Astrocyte (in vitro differentiated cells and primary cell): ENCODE data around the gene FBXO3. TPM values are rescaled to one million over a fixed set of nuclear protein-coding genes. Genes with fewer than 3 reads are reported as not detected.
A peak's percentile ranks its signal among the peaks of the same experiment; 100 is the strongest.

Source experiments
- DNase-seq: peaks from one replicate; pipeline ENCODE4 v3.0.0-alpha.2; 2010; ENCODE audit warnings: low read depth
- FAIRE-seq: peaks from 2 replicates; lab custom pipeline; 2011; peaks lifted over from hg19 to GRCh38; lab: Jason Lieb, UNC
- H2AFZ ChIP-seq: 2 replicates; pipeline ENCODE4 v1.6.0; 2012; ENCODE audit warnings: low read depth, low read length, inconsistent platforms
- H3K27ac ChIP-seq: 2 replicates; pipeline ENCODE4 v1.5.1; 2011; ENCODE audit warnings: low read depth, low read length, inconsistent platforms
- H3K27me3 ChIP-seq: 2 replicates; pipeline ENCODE4 v1.6.0; 2011; ENCODE audit warnings: low read length, inconsistent platforms; ENCODE audit not compliant: insufficient read depth
- H3K36me3 ChIP-seq: 2 replicates; pipeline ENCODE4 v1.5.1; 2011; ENCODE audit warnings: low read length, inconsistent platforms; ENCODE audit not compliant: insufficient read depth
- H3K4me1 ChIP-seq: 2 replicates; pipeline ENCODE4 v1.5.1; 2011; ENCODE audit warnings: low read length, inconsistent platforms; ENCODE audit not compliant: insufficient read depth
- H3K4me2 ChIP-seq: 2 replicates; pipeline ENCODE4 v1.6.0; 2012; ENCODE audit warnings: low read length, inconsistent platforms
- H3K4me3 ChIP-seq: 2 replicates; pipeline ENCODE4 v1.5.1; 2011; ENCODE audit warnings: low read depth, mild to moderate bottlenecking, low read length, inconsistent platforms; ENCODE audit not compliant: insufficient read depth
- H3K79me2 ChIP-seq: 2 replicates; pipeline ENCODE4 v1.6.0; 2012; ENCODE audit warnings: mild to moderate bottlenecking, low read length, inconsistent platforms; ENCODE audit not compliant: insufficient read depth
- H3K9ac ChIP-seq: 2 replicates; pipeline ENCODE4 v1.6.0; 2012; ENCODE audit warnings: mild to moderate bottlenecking, low read length, inconsistent platforms
- H3K9me3 ChIP-seq: 2 replicates; pipeline ENCODE4 v1.5.1; 2012; ENCODE audit warnings: low read depth, mild to moderate bottlenecking, low read length, inconsistent platforms; ENCODE audit not compliant: insufficient read depth
- H4K20me1 ChIP-seq: 2 replicates; pipeline ENCODE4 v1.6.0; 2012; ENCODE audit warnings: low read length, inconsistent platforms; ENCODE audit not compliant: insufficient read depth
- H3K27ac Mint-ChIP-seq: one replicate; pipeline ENCODE4 v1.8.0; 2021; ENCODE audit warnings: mild to moderate bottlenecking, mixed read lengths; ENCODE audit not compliant: unreplicated experiment
- H3K27me3 Mint-ChIP-seq: one replicate; pipeline ENCODE4 v1.8.0; 2021; ENCODE audit warnings: low read depth, mixed read lengths; ENCODE audit not compliant: unreplicated experiment
- H3K36me3 Mint-ChIP-seq: one replicate; pipeline ENCODE4 v1.8.0; 2021; ENCODE audit warnings: low read depth, mixed read lengths; ENCODE audit not compliant: unreplicated experiment
- H3K4me1 Mint-ChIP-seq: one replicate; pipeline ENCODE4 v1.8.0; 2021; ENCODE audit warnings: low read depth, mixed read lengths; ENCODE audit not compliant: unreplicated experiment
- H3K4me3 Mint-ChIP-seq: one replicate; pipeline ENCODE4 v1.8.0; 2021; ENCODE audit warnings: mild to moderate bottlenecking, moderate library complexity, mixed read lengths; ENCODE audit not compliant: unreplicated experiment
- H3K9me3 Mint-ChIP-seq: one replicate; pipeline ENCODE4 v1.8.0; 2021; ENCODE audit warnings: mild to moderate bottlenecking, mixed read lengths; ENCODE audit not compliant: unreplicated experiment
- CTCF ChIP-seq: IDR thresholded peaks from 2 replicates; pipeline ENCODE4 v1.5.1; 2011; ENCODE audit warnings: low read depth, mild to moderate bottlenecking, inconsistent platforms, low read length, moderate library complexity; ENCODE audit not compliant: insufficient read depth
- EZH2 ChIP-seq: IDR thresholded peaks from 2 replicates; pipeline ENCODE4 v1.6.1; 2012; ENCODE audit warnings: mild to moderate bottlenecking, low read length, inconsistent platforms; ENCODE audit not compliant: insufficient read depth
- total RNA-seq: library from RNA; stranded (reverse); gene quantifications from 2 replicates; pipeline ENCODE4 v1.2.1, GENCODE V29; 2021

The FBXO3 gene
- total RNA-seq, 1 donor from 2014 or later, result 23.5 TPM

GRCh38 chr11:33778675-33779074, 4.4 kb upstream of the FBXO3 start:
- no peaks in the 10 kb centered on the region for H4K20me1 ChIP-seq
- Mint-ChIP-seq H3K4me3 (no peak overlapping the region), H3K36me3 (no peaks in the 10 kb centered on the region), H3K27me3 (no peaks in the 10 kb centered on the region), H3K9me3 (no peaks in the 10 kb centered on the region), H3K4me1 (peaks cover 11% of the 10 kb centered on the region), H3K27ac (no peak overlapping the region)
- H3K27me3 ChIP-seq, result no peaks in the 10 kb centered on the region
- H3K79me2 ChIP-seq, result peaks cover 5% of the 10 kb centered on the region
- no peaks in the 10 kb centered on the region for H3K36me3 ChIP-seq
- H2AFZ ChIP-seq, result peak overlapping the region; percentile 22
- H3K4me3 ChIP-seq, result no peak overlapping the region
- FAIRE-seq, result peak; percentile 9
- peak; percentile 88 for DNase-seq
- H3K27ac ChIP-seq, result no peak overlapping the region
- H3K4me1 ChIP-seq, result peaks cover 33% of the 10 kb centered on the region
- no peaks in the 10 kb centered on the region for H3K9me3 ChIP-seq
- peak overlapping the region; percentile 62 for H3K4me2 ChIP-seq
- H3K9ac ChIP-seq, result no peak overlapping the region
- no peak for TF ChIP-seq EZH2
- no peak for TF ChIP-seq CTCF

- Histone ChIP-seq H3K27me3 (no peaks in the 10 kb centered on the region), H3K9me3 (no peaks in the 10 kb centered on the region), H3K4me2 (no peak overlapping the region), H4K20me1 (peaks cover 7% of the 10 kb centered on the region), H3K4me3 (no peak overlapping the region), H3K4me1 (peaks cover 38% of the 10 kb centered on the region), H3K27ac (no peak overlapping the region), H2AFZ (no peak overlapping the region), H3K79me2 (peaks cover 13% of the 10 kb centered on the region), H3K9ac (no peak overlapping the region), H3K36me3 (no peaks in the 10 kb centered on the region)
- Mint-ChIP-seq H3K27ac (no peak overlapping the region), H3K4me3 (no peak overlapping the region), H3K36me3 (no peaks in the 10 kb centered on the region), H3K4me1 (peaks cover 11% of the 10 kb centered on the region), H3K9me3 (no peaks in the 10 kb centered on the region), H3K27me3 (no peaks in the 10 kb centered on the region)
- TF ChIP-seq CTCF, result no peak
- no peak for TF ChIP-seq EZH2
- FAIRE-seq, result no peak
- DNase-seq, result no peak
Measured at GRCh38 chr11:33777906-33778305, 3.6 kb upstream of the FBXO3 start.

- Histone ChIP-seq H3K9me3 (no peaks in the 10 kb centered on the region), H3K4me1 (peaks cover 44% of the 10 kb centered on the region), H3K4me2 (peak overlapping the region; percentile 5), H4K20me1 (peaks cover 22% of the 10 kb centered on the region), H3K36me3 (no peaks in the 10 kb centered on the region), H3K9ac (no peak overlapping the region), H2AFZ (no peak overlapping the region), H3K4me3 (no peak overlapping the region), H3K27ac (no peak overlapping the region), H3K27me3 (no peaks in the 10 kb centered on the region), H3K79me2 (peaks cover 31% of the 10 kb centered on the region)
- H3K4me3 Mint-ChIP-seq, result peak overlapping the region; percentile 3
- no peaks in the 10 kb centered on the region for H3K27me3 Mint-ChIP-seq
- DNase-seq (no peak), FAIRE-seq (no peak)
- H3K4me1 Mint-ChIP-seq, result peaks cover 19% of the 10 kb centered on the region
- H3K9me3 Mint-ChIP-seq, result no peaks in the 10 kb centered on the region
- TF ChIP-seq CTCF (no peak), EZH2 (no peak)
- H3K36me3 Mint-ChIP-seq, result no peaks in the 10 kb centered on the region
- H3K27ac Mint-ChIP-seq, result no peak overlapping the region
Measured at GRCh38 chr11:33775832-33776470, 1.6 kb upstream of the FBXO3 start.
